ENCODE results near the gene DDX3X.

GRCh38 chrX:41322821-41323603 lies 10.9 kb upstream of the DDX3X start:
- TF ChIP-seq CTCF (IDR thresholded peaks at IDR 0.05; ENCODE audit: poor library complexity) = no peak
- TF ChIP-seq EZH2 (IDR thresholded peaks at IDR 0.05; ENCODE audit: borderline replicate concordance) = no peak
- TF ChIP-seq EZH2phosphoT487 (IDR thresholded peaks at IDR 0.05; ENCODE audit: low read depth, severe bottlenecking, unreplicated experiment) = no peak
